Upper lobe of left lung (tissue), 6 donors: ENCODE data around the gene WNK1. TPM values are rescaled to one million over a fixed set of nuclear protein-coding genes. Genes with fewer than 3 reads are reported as not detected.

ENCODE experiments used
- ATAC-seq, 2 donors: fragments of 200-7000 bp; cut with Tn5 transposase; one replicate each; pipeline ENCODE4 v1.9.1; 2022; ENCODE audit warnings: mild to moderate bottlenecking in 2 of 2, moderate library complexity in 2 of 2; ENCODE audit not compliant: low FRiP score in 2 of 2
- DNase-seq, 2 donors: peaks; one replicate each; pipeline ENCODE4 v3.0.0-alpha.2; 2019 to 2020
- H3K27ac ChIP-seq, 4 donors: fragments of 200-600 bp; sonication (generic); one replicate each; pipeline ENCODE4 v1.5.1; 2016 to 2019
- H3K27me3 ChIP-seq, 4 donors: fragments of 200-600 bp; sonication (generic); one replicate each; pipeline ENCODE4 v1.5.1; 2017 to 2019
- H3K36me3 ChIP-seq, 4 donors: fragments of 200-600 bp; sonication (generic); one replicate each; pipeline ENCODE4 v1.5.1; 2016 to 2019
- H3K4me1 ChIP-seq, 4 donors: fragments of 200-600 bp; sonication (generic); one replicate each; pipeline ENCODE4 v1.5.1; 2018 to 2019
- H3K4me3 ChIP-seq, 4 donors: fragments of 200-600 bp; sonication (generic); one replicate each; pipeline ENCODE4 v1.5.1; 2017 to 2019; ENCODE audit warnings: mild to moderate bottlenecking in 2 of 4, moderate library complexity in 1 of 4
- H3K9me3 ChIP-seq, 4 donors: fragments of 200-600 bp; sonication (generic); one replicate each; pipeline ENCODE4 v1.5.1; 2018 to 2019
- CTCF ChIP-seq, 6 experiments: fragments of 450-650 bp in 4 of 6; fragments of 200-600 bp in 2 of 6; sonication (generic) in 2 of 6; IDR thresholded peaks; one replicate each; pipeline ENCODE4 v1.5.1; 2016 to 2019; ENCODE audit warnings: antibody characterized with exemption in 6 of 6
- EP300 ChIP-seq, 4 donors: sonication (generic); formaldehyde crosslinking; IDR thresholded peaks; one replicate each; pipeline ENCODE4 v1.5.1; 2017; ENCODE audit warnings: antibody characterized with exemption in 4 of 4, control low read depth in 2 of 4
- POLR2A ChIP-seq, 4 donors: fragments of 450-650 bp; IDR thresholded peaks; one replicate each; pipeline ENCODE4 v1.5.1; 2016 to 2017; ENCODE audit warnings: antibody characterized with exemption in 4 of 4, mild to moderate bottlenecking in 2 of 4
- POLR2AphosphoS5 ChIP-seq, 2 donors: sonication (generic); formaldehyde crosslinking; IDR thresholded peaks; one replicate each; pipeline ENCODE4 v1.5.1; 2017; ENCODE audit warnings: antibody characterized with exemption in 2 of 2
- WGBS, 2 donors: methylation state at CpG; one replicate each; pipeline ENCODE4 v1.1.5; 2017 to 2018; 5-methylcytosine and 5-hydroxymethylcytosine counted together
- total RNA-seq, 6 donors: library from RNA; depleted of rRNA in 4 of 6; stranded (reverse); fragments of >200 nt in 4 of 6; gene quantifications; one replicate each; pipeline versions ENCODE4 v1.1.0 to v1.2.1, GENCODE V29; 2016 to 2021
- donor health status: DM: no; HTN: no; CAD: no; lungs with moderate emphysema.
- donor health status: DM: no; HTN: yes; CAD: no; lungs with severe emphysema.

Gene WNK1
- total RNA-seq, 6 donors from 2014 or later: 184 to 288 (median 245) TPM

- no peak for TF ChIP-seq CTCF (IDR thresholded peaks at IDR 0.05)
- no peak for TF ChIP-seq POLR2AphosphoS5 (IDR thresholded peaks at IDR 0.05)
- TF ChIP-seq EP300 (IDR thresholded peaks at IDR 0.05): no peak
- no peak for TF ChIP-seq POLR2A (IDR thresholded peaks at IDR 0.05)
- Histone ChIP-seq H3K4me3 (no peak overlapping the region), H3K27ac (no peak overlapping the region), H3K4me1 (peaks cover 0 to 16% (median 10%) of the 10 kb centered on the region in 4 donors), H3K9me3 (no peaks in the 10 kb centered on the region), H3K36me3 (no peaks in the 10 kb centered on the region), H3K27me3 (no peaks in the 10 kb centered on the region)
- DNase-seq (no peak), ATAC-seq (no peak)
- 97 to 98% methylated on average over 9 of the region's 9 CpGs for WGBS, 2 donors
These were observed 13.0 kb upstream of the WNK1 start for GRCh38 chr12:739349-739748.

GRCh38 chr12:740921-741320, 11.5 kb upstream of the WNK1 start:
- Histone ChIP-seq H3K36me3 (no peaks in the 10 kb centered on the region), H3K4me1 (peaks cover 0 to 16% (median 10%) of the 10 kb centered on the region in 4 donors), H3K27me3 (no peaks in the 10 kb centered on the region), H3K27ac (no peak overlapping the region), H3K9me3 (no peaks in the 10 kb centered on the region), H3K4me3 (no peak overlapping the region)
- TF ChIP-seq POLR2AphosphoS5 (IDR thresholded peaks at IDR 0.05) (no peak), EP300 (IDR thresholded peaks at IDR 0.05) (no peak), CTCF (IDR thresholded peaks at IDR 0.05) (no peak), POLR2A (IDR thresholded peaks at IDR 0.05) (no peak)
- ATAC-seq: no peak
- DNase-seq: no peak
- 85 to 86% methylated on average over 6 of the region's 6 CpGs for WGBS, 2 donors

- H3K27ac ChIP-seq: peak overlapping the region in 1 of 4 donors; percentile 100
These were observed 2.6 kb upstream of the WNK1 start for GRCh38 chr12:749751-750270.

GRCh38 chr12:750366-751191, 1.8 kb upstream of the WNK1 start:
- no peaks in the 10 kb centered on the region for H3K9me3 ChIP-seq
- H3K27me3 ChIP-seq: no peaks in the 10 kb centered on the region
- H3K36me3 ChIP-seq: no peaks in the 10 kb centered on the region
- peak overlapping the region in 3 of 4 donors; percentile 65 to 94 (median 84) for H3K4me3 ChIP-seq
- ATAC-seq (no peak), DNase-seq (no peak)
- TF ChIP-seq POLR2AphosphoS5 (IDR thresholded peaks at IDR 0.05) (no peak), EP300 (IDR thresholded peaks at IDR 0.05) (no peak), POLR2A (IDR thresholded peaks at IDR 0.05) (peak in 1 of 4 donors; percentile 43), CTCF (IDR thresholded peaks at IDR 0.05) (no peak)
- H3K27ac ChIP-seq: peak overlapping the region; percentile 77 to 100 (median 96)
- peaks cover 13 to 19% (median 16%) of the 10 kb centered on the region in 4 donors for H3K4me1 ChIP-seq
- WGBS, 2 donors: 5% methylated on average over 7 of the region's 7 CpGs

More at GRCh38 chr12:749751-750270, 2.6 kb upstream of the WNK1 start:
- Histone ChIP-seq H3K27me3 (no peaks in the 10 kb centered on the region), H3K9me3 (no peaks in the 10 kb centered on the region), H3K36me3 (no peaks in the 10 kb centered on the region), H3K4me1 (peaks cover 8 to 17% (median 12%) of the 10 kb centered on the region in 4 donors), H3K4me3 (no peak overlapping the region)
- no peak for TF ChIP-seq POLR2A (IDR thresholded peaks at IDR 0.05)
- TF ChIP-seq CTCF (IDR thresholded peaks at IDR 0.05): no peak
- TF ChIP-seq EP300 (IDR thresholded peaks at IDR 0.05): no peak
- TF ChIP-seq POLR2AphosphoS5 (IDR thresholded peaks at IDR 0.05): no peak
- DNase-seq (no peak), ATAC-seq (no peak)
- WGBS, 2 donors: 82 to 85% methylated on average over 1 of the region's 1 CpG
